ENCODE measurements around the gene HOOK1.
"Not testable (repeated sequence)": the region's sequence is repeated elsewhere in the genome, so short reads cannot be mapped to it uniquely, and the experiment has no call there.

Gene HOOK1

DNA sequence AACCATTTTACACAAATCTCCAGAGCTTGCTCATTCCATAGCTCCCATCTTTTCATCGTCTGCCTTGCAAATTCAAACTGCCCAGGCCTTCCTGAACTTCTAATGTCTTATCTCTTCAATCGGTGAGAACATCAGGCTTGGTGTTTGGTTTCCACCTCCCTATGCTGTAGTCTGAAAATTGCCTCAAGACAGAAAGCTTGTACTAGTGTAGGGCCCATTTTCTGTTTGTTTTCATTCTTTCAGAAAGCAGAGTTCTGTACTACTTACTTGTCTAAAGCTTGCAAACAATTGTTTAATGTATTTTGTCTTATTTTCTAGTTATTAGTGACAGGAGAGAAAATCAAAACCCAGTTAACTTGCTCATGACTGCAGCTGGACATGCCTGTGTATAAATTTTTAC is 16.8 kb downstream of the HOOK1 start:
- Histone ChIP-seq H2AFZ (ENCODE audit: low read length) (no peak overlapping the region), H3K9ac (ENCODE audit: low read length) (no peak overlapping the region), H3K27ac (ENCODE audit: low read length) (no peak overlapping the region), H3K79me2 (ENCODE audit: low read length) (no peaks in the 10 kb centered on the region), H3K36me3 (replicated peaks; ENCODE audit: insufficient read depth, low read length) (peaks cover 4% of the 10 kb centered on the region), H3K4me2 (ENCODE audit: low read depth, low read length) (no peak overlapping the region), H3K27me3 (replicated peaks; ENCODE audit: insufficient read depth, low read length) (no peaks in the 10 kb centered on the region), H4K20me1 (ENCODE audit: insufficient read depth, low read length) (no peaks in the 10 kb centered on the region), H3K4me3 (ENCODE audit: low read length) (no peak overlapping the region), H3K9me2 (replicated peaks; ENCODE audit: insufficient read depth, low read length) (no peaks in the 10 kb centered on the region), H3K4me1 (ENCODE audit: low read length) (peaks cover 6% of the 10 kb centered on the region; the same call in 1 of the 2 replicates), H3F3A (ENCODE audit: insufficient read depth, low read length) (no peaks in the 10 kb centered on the region), H3K9me3 (replicated peaks; ENCODE audit: insufficient read depth, low read length) (no peaks in the 10 kb centered on the region)
- no peak for TF ChIP-seq EZH2phosphoT487 (IDR thresholded peaks at IDR 0.05; ENCODE audit: low read length)
- no peak for TF ChIP-seq EZH2 (optimal IDR thresholded peaks at IDR 0.05; ENCODE audit: low read depth, low read length)
- TF ChIP-seq, protein P1, sequence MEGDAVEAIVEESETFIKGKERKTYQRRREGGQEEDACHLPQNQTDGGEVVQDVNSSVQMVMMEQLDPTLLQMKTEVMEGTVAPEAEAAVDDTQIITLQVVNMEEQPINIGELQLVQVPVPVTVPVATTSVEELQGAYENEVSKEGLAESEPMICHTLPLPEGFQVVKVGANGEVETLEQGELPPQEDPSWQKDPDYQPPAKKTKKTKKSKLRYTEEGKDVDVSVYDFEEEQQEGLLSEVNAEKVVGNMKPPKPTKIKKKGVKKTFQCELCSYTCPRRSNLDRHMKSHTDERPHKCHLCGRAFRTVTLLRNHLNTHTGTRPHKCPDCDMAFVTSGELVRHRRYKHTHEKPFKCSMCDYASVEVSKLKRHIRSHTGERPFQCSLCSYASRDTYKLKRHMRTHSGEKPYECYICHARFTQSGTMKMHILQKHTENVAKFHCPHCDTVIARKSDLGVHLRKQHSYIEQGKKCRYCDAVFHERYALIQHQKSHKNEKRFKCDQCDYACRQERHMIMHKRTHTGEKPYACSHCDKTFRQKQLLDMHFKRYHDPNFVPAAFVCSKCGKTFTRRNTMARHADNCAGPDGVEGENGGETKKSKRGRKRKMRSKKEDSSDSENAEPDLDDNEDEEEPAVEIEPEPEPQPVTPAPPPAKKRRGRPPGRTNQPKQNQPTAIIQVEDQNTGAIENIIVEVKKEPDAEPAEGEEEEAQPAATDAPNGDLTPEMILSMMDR (IDR thresholded peaks at IDR 0.05; ENCODE audit: low read length) = no peak
- no peak for DNase-seq

DNA sequence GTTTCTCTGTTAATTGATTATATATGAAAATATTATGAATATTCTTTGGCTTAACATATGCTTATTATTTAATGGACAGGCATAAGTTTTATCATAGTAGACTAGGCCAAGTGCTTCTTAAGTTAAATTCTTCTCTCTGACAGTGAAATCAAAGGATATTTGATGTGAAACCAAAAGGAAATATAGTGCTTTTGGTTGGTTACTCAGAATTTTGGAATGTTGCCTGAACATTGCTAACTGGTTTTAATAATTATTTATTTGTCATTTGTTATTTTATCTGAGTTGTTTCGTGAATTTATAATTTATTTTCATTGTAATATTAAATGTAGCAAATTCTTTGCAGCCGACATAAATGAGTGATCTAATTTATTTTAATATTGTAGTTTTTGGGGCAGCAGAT is 18.3 kb downstream of the HOOK1 start:
- DNase-seq = no peak
- Histone ChIP-seq H3K36me3 (replicated peaks; ENCODE audit: insufficient read depth, low read length) (peaks cover 4% of the 10 kb centered on the region), H4K20me1 (ENCODE audit: insufficient read depth, low read length) (no peaks in the 10 kb centered on the region), H2AFZ (ENCODE audit: low read length) (no peak overlapping the region), H3K9me3 (replicated peaks; ENCODE audit: insufficient read depth, low read length) (no peaks in the 10 kb centered on the region), H3K9me2 (replicated peaks; ENCODE audit: insufficient read depth, low read length) (no peaks in the 10 kb centered on the region), H3K4me2 (ENCODE audit: low read depth, low read length) (no peak overlapping the region), H3F3A (ENCODE audit: insufficient read depth, low read length) (no peaks in the 10 kb centered on the region), H3K4me3 (ENCODE audit: low read length) (no peak overlapping the region), H3K4me1 (ENCODE audit: low read length) (peaks cover 6% of the 10 kb centered on the region; the same call in 1 of the 2 replicates), H3K79me2 (ENCODE audit: low read length) (no peaks in the 10 kb centered on the region), H3K9ac (ENCODE audit: low read length) (no peak overlapping the region), H3K27me3 (replicated peaks; ENCODE audit: insufficient read depth, low read length) (no peaks in the 10 kb centered on the region), H3K27ac (ENCODE audit: low read length) (no peak overlapping the region)
- TF ChIP-seq EZH2 (optimal IDR thresholded peaks at IDR 0.05; ENCODE audit: low read depth, low read length) = no peak
- TF ChIP-seq, protein P1 (IDR thresholded peaks at IDR 0.05; ENCODE audit: low read length) = no peak
- TF ChIP-seq EZH2phosphoT487 (IDR thresholded peaks at IDR 0.05; ENCODE audit: low read length) = no peak

DNA sequence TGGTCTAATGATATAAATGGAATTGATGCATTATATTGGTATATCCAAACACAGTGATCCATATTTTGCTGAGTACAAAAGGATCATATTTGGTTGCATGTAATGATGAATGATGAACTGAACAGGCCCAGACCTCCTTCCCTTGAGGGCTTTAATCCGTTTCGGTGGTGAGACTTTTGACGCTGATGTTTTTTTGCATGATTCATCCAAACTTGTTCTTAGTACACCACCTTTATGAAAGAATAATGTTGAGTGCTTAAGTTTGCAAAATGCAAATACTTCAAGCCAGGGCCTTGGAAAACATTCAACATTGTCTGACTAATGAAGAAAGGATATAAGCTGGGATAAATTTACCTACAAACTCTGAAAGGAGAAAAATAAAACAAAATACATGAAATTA is 19.2 kb downstream of the HOOK1 start:
- no peak overlapping the region for H3K9ac ChIP-seq (ENCODE audit: low read length)
- H3K27ac ChIP-seq (ENCODE audit: low read length) = no peak overlapping the region
- no peaks in the 10 kb centered on the region for H3K9me3 ChIP-seq (replicated peaks; ENCODE audit: insufficient read depth, low read length)
- no peaks in the 10 kb centered on the region for H3K9me2 ChIP-seq (replicated peaks; ENCODE audit: insufficient read depth, low read length)
- peaks cover 6% of the 10 kb centered on the region; the same call in 1 of the 2 replicates for H3K4me1 ChIP-seq (ENCODE audit: low read length)
- no peak for DNase-seq
- H2AFZ ChIP-seq (ENCODE audit: low read length) = no peak overlapping the region
- H3F3A ChIP-seq (ENCODE audit: insufficient read depth, low read length) = no peaks in the 10 kb centered on the region
- no peak for TF ChIP-seq EZH2 (optimal IDR thresholded peaks at IDR 0.05; ENCODE audit: low read depth, low read length)
- TF ChIP-seq, protein P1 (IDR thresholded peaks at IDR 0.05; ENCODE audit: low read length) = no peak
- TF ChIP-seq EZH2phosphoT487 (IDR thresholded peaks at IDR 0.05; ENCODE audit: low read length) = no peak
- H3K36me3 ChIP-seq (replicated peaks; ENCODE audit: insufficient read depth, low read length) = peaks cover 4% of the 10 kb centered on the region
- no peak overlapping the region for H3K4me2 ChIP-seq (ENCODE audit: low read depth, low read length)
- H3K4me3 ChIP-seq (ENCODE audit: low read length) = no peak overlapping the region
- H3K79me2 ChIP-seq (ENCODE audit: low read length) = no peaks in the 10 kb centered on the region
- H3K27me3 ChIP-seq (replicated peaks; ENCODE audit: insufficient read depth, low read length) = no peaks in the 10 kb centered on the region
- H4K20me1 ChIP-seq (ENCODE audit: insufficient read depth, low read length) = no peaks in the 10 kb centered on the region

GRCh38 chr1:59837857-59838256 is 23.1 kb downstream of the HOOK1 start:
- H3K9ac ChIP-seq (ENCODE audit: low read length); H3K4me2 ChIP-seq (ENCODE audit: low read depth, low read length); DNase-seq; H3K9me3 ChIP-seq (replicated peaks; ENCODE audit: insufficient read depth, low read length); H3K27me3 ChIP-seq (replicated peaks; ENCODE audit: insufficient read depth, low read length); H3F3A ChIP-seq (ENCODE audit: insufficient read depth, low read length); H2AFZ ChIP-seq (ENCODE audit: low read length); H3K79me2 ChIP-seq (ENCODE audit: low read length); H3K4me3 ChIP-seq (ENCODE audit: low read length); H3K27ac ChIP-seq (ENCODE audit: low read length); H3K4me1 ChIP-seq (ENCODE audit: low read length); H4K20me1 ChIP-seq (ENCODE audit: insufficient read depth, low read length); H3K36me3 ChIP-seq (replicated peaks; ENCODE audit: insufficient read depth, low read length); H3K9me2 ChIP-seq (replicated peaks; ENCODE audit: insufficient read depth, low read length): not testable (repeated sequence)
